Astrocyte (in vitro differentiated cells and primary cell): ENCODE results near the gene ZNF3. TPM values are rescaled to one million over a fixed set of nuclear protein-coding genes. Genes with fewer than 3 reads are reported as not detected.
A peak's percentile ranks its signal among the peaks of the same experiment; 100 is the strongest.

ENCODE experiments used
- DNase-seq: peaks from one replicate; pipeline ENCODE4 v3.0.0-alpha.2; 2010; ENCODE audit warnings: low read depth
- FAIRE-seq: peaks from 2 replicates; lab custom pipeline; 2011; peaks lifted over from hg19 to GRCh38; lab: Jason Lieb, UNC
- H2AFZ ChIP-seq: 2 replicates; pipeline ENCODE4 v1.6.0; 2012; ENCODE audit warnings: low read depth, low read length, inconsistent platforms
- H3K27ac ChIP-seq: 2 replicates; pipeline ENCODE4 v1.5.1; 2011; ENCODE audit warnings: low read depth, low read length, inconsistent platforms
- H3K27me3 ChIP-seq: 2 replicates; pipeline ENCODE4 v1.6.0; 2011; ENCODE audit warnings: low read length, inconsistent platforms; ENCODE audit not compliant: insufficient read depth
- H3K36me3 ChIP-seq: 2 replicates; pipeline ENCODE4 v1.5.1; 2011; ENCODE audit warnings: low read length, inconsistent platforms; ENCODE audit not compliant: insufficient read depth
- H3K4me1 ChIP-seq: 2 replicates; pipeline ENCODE4 v1.5.1; 2011; ENCODE audit warnings: low read length, inconsistent platforms; ENCODE audit not compliant: insufficient read depth
- H3K4me2 ChIP-seq: 2 replicates; pipeline ENCODE4 v1.6.0; 2012; ENCODE audit warnings: low read length, inconsistent platforms
- H3K4me3 ChIP-seq: 2 replicates; pipeline ENCODE4 v1.5.1; 2011; ENCODE audit warnings: low read depth, mild to moderate bottlenecking, low read length, inconsistent platforms; ENCODE audit not compliant: insufficient read depth
- H3K79me2 ChIP-seq: 2 replicates; pipeline ENCODE4 v1.6.0; 2012; ENCODE audit warnings: mild to moderate bottlenecking, low read length, inconsistent platforms; ENCODE audit not compliant: insufficient read depth
- H3K9ac ChIP-seq: 2 replicates; pipeline ENCODE4 v1.6.0; 2012; ENCODE audit warnings: mild to moderate bottlenecking, low read length, inconsistent platforms
- H3K9me3 ChIP-seq: 2 replicates; pipeline ENCODE4 v1.5.1; 2012; ENCODE audit warnings: low read depth, mild to moderate bottlenecking, low read length, inconsistent platforms; ENCODE audit not compliant: insufficient read depth
- H4K20me1 ChIP-seq: 2 replicates; pipeline ENCODE4 v1.6.0; 2012; ENCODE audit warnings: low read length, inconsistent platforms; ENCODE audit not compliant: insufficient read depth
- H3K27ac Mint-ChIP-seq: one replicate; pipeline ENCODE4 v1.8.0; 2021; ENCODE audit warnings: mild to moderate bottlenecking, mixed read lengths; ENCODE audit not compliant: unreplicated experiment
- H3K27me3 Mint-ChIP-seq: one replicate; pipeline ENCODE4 v1.8.0; 2021; ENCODE audit warnings: low read depth, mixed read lengths; ENCODE audit not compliant: unreplicated experiment
- H3K36me3 Mint-ChIP-seq: one replicate; pipeline ENCODE4 v1.8.0; 2021; ENCODE audit warnings: low read depth, mixed read lengths; ENCODE audit not compliant: unreplicated experiment
- H3K4me1 Mint-ChIP-seq: one replicate; pipeline ENCODE4 v1.8.0; 2021; ENCODE audit warnings: low read depth, mixed read lengths; ENCODE audit not compliant: unreplicated experiment
- H3K4me3 Mint-ChIP-seq: one replicate; pipeline ENCODE4 v1.8.0; 2021; ENCODE audit warnings: mild to moderate bottlenecking, moderate library complexity, mixed read lengths; ENCODE audit not compliant: unreplicated experiment
- H3K9me3 Mint-ChIP-seq: one replicate; pipeline ENCODE4 v1.8.0; 2021; ENCODE audit warnings: mild to moderate bottlenecking, mixed read lengths; ENCODE audit not compliant: unreplicated experiment
- CTCF ChIP-seq: IDR thresholded peaks from 2 replicates; pipeline ENCODE4 v1.5.1; 2011; ENCODE audit warnings: low read depth, mild to moderate bottlenecking, inconsistent platforms, low read length, moderate library complexity; ENCODE audit not compliant: insufficient read depth
- EZH2 ChIP-seq: IDR thresholded peaks from 2 replicates; pipeline ENCODE4 v1.6.1; 2012; ENCODE audit warnings: mild to moderate bottlenecking, low read length, inconsistent platforms; ENCODE audit not compliant: insufficient read depth
- total RNA-seq: library from RNA; stranded (reverse); gene quantifications from 2 replicates; pipeline ENCODE4 v1.2.1, GENCODE V29; 2021

The ZNF3 gene
- total RNA-seq, 1 donor from 2014 or later: 24.0 TPM

GRCh38 chr7:100035876-100036275 lies 45.6 kb downstream of the ZNF3 start:
- DNase-seq (no peak), FAIRE-seq (no peak)
- no peak overlapping the region for H3K27ac ChIP-seq
- H3K79me2 ChIP-seq: peaks cover 3% of the 10 kb centered on the region
- no peaks in the 10 kb centered on the region for H3K27me3 ChIP-seq
- H3K9me3 ChIP-seq: no peaks in the 10 kb centered on the region
- Mint-ChIP-seq H3K27me3 (no peaks in the 10 kb centered on the region), H3K4me3 (no peak overlapping the region), H3K36me3 (peaks cover 34% of the 10 kb centered on the region), H3K4me1 (peaks cover 7% of the 10 kb centered on the region), H3K9me3 (peaks cover 4% of the 10 kb centered on the region), H3K27ac (peak overlapping the region; percentile 2)
- H2AFZ ChIP-seq: no peak overlapping the region
- no peak overlapping the region for H3K9ac ChIP-seq
- H3K4me1 ChIP-seq: no peaks in the 10 kb centered on the region
- TF ChIP-seq EZH2: no peak
- TF ChIP-seq CTCF: no peak
- peaks cover 16% of the 10 kb centered on the region for H4K20me1 ChIP-seq
- H3K4me3 ChIP-seq: no peak overlapping the region
- H3K36me3 ChIP-seq: peaks cover 57% of the 10 kb centered on the region
- no peak overlapping the region for H3K4me2 ChIP-seq

DNA sequence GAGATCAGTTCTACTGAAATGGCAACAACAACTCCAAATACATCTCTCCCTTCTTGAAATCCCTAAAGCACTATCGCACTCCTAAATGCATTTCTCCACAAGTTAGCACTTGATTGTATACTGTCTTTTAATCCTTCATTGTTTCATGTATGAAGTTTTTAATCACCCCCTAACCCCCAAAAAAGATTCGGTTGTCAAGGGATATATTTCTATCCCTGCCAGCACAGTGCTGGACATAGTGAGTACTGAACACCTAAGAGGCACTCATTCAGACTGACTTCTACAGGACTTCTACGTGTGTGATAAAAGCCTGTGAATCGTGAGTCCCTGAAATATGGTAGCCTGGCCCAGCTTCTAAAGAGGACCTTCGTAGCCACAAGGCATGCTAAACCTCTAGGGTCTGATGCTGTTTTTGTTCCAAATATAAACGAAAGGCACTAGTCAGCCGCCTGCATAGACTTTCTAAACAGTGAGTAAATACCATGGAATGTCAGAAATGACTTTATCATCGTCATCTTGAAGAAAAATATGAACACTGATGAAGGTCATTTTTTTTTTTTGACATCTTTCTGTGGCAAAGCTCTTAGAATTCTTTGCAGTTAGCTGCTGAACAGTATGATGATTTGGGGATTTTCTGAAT lies 46.5 kb downstream of the ZNF3 start:
- H3K79me2 ChIP-seq: peaks cover 3% of the 10 kb centered on the region
- no peaks in the 10 kb centered on the region for H3K9me3 ChIP-seq
- Mint-ChIP-seq H3K36me3 (peaks cover 36% of the 10 kb centered on the region), H3K27me3 (no peaks in the 10 kb centered on the region), H3K4me3 (no peak overlapping the region), H3K4me1 (peaks cover 7% of the 10 kb centered on the region), H3K27ac (peak overlapping the region; percentile 28), H3K9me3 (peaks cover 4% of the 10 kb centered on the region)
- no peaks in the 10 kb centered on the region for H3K4me1 ChIP-seq
- H3K4me3 ChIP-seq: no peak overlapping the region
- H2AFZ ChIP-seq: no peak overlapping the region
- H3K27me3 ChIP-seq: no peaks in the 10 kb centered on the region
- no peak overlapping the region for H3K9ac ChIP-seq
- H3K4me2 ChIP-seq: no peak overlapping the region
- peak; percentile 90 for DNase-seq
- no peak for FAIRE-seq
- TF ChIP-seq CTCF (no peak), EZH2 (no peak)
- peaks cover 65% of the 10 kb centered on the region for H3K36me3 ChIP-seq
- no peak overlapping the region for H3K27ac ChIP-seq
- peaks cover 16% of the 10 kb centered on the region for H4K20me1 ChIP-seq

- Histone ChIP-seq H4K20me1 (peaks cover 16% of the 10 kb centered on the region), H3K4me2 (no peak overlapping the region), H3K36me3 (peaks cover 66% of the 10 kb centered on the region), H3K4me3 (no peak overlapping the region), H3K27me3 (no peaks in the 10 kb centered on the region), H3K79me2 (peaks cover 3% of the 10 kb centered on the region), H3K27ac (no peak overlapping the region), H3K4me1 (no peaks in the 10 kb centered on the region), H2AFZ (no peak overlapping the region), H3K9me3 (no peaks in the 10 kb centered on the region), H3K9ac (no peak overlapping the region)
- Mint-ChIP-seq H3K4me3 (no peak overlapping the region), H3K4me1 (peaks cover 7% of the 10 kb centered on the region), H3K9me3 (peaks cover 4% of the 10 kb centered on the region), H3K36me3 (peaks cover 37% of the 10 kb centered on the region), H3K27me3 (no peaks in the 10 kb centered on the region), H3K27ac (no peak overlapping the region)
- DNase-seq (no peak), FAIRE-seq (no peak)
- TF ChIP-seq EZH2 (no peak), CTCF (no peak)
Observed at GRCh38 chr7:100033526-100033925, 48.0 kb downstream of the ZNF3 start.
